HG03378 (cell line): ENCODE measurements around the gene MZB1.

Source experiments
- ATAC-seq: cut with Tn5 transposase; IDR thresholded peaks from one replicate; pipeline ENCODE4 v1.9.1; 2021; ENCODE audit warnings: mild to moderate bottlenecking, moderate library complexity; ENCODE audit not compliant: unreplicated experiment

The MZB1 gene

DNA sequence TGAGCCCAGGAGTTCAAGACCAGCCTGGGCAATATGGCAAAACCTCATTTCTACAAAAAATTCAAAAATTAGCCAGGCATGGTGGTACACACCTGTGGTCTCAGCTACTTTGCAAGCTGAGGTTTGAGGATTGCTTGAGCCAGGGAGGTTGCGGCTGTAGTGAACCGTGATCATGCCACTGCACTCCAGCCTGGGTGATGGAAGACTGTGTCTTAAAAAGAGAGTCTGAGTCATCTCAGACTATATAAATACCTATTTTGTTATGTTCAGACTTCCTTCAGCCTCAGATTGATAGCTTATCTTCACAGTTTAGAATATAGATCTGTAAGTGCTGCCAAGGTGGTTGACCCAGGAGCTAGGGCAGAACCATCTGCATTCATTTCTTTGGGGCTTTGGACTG lies 49.7 kb downstream of the MZB1 start:
- ATAC-seq, result no peak
